Smooth muscle cell (in vitro differentiated cells): ENCODE results near the gene UBE2Q1. TPM values are rescaled to one million over a fixed set of nuclear protein-coding genes. Genes with fewer than 3 reads are reported as not detected.

ENCODE experiments used
- DNase-seq: peaks from one replicate; lab custom pipeline; 2025; ENCODE audit not compliant: unreplicated experiment; lab: John Stamatoyannopoulos, UW
- H2AFZ ChIP-seq: fragments of 200-600 bp; sonication (generic); 2 replicates; pipeline ENCODE4 v1.6.0; 2016; ENCODE audit warnings: antibody characterized with exemption, low read depth, mild to moderate bottlenecking
- H3F3A ChIP-seq: fragments of 200-600 bp; sonication (generic); 2 replicates; pipeline ENCODE4 v1.6.0; 2017; ENCODE audit warnings: antibody characterized with exemption, low read depth
- H3K27ac ChIP-seq: fragments of 200-600 bp; sonication (generic); 2 replicates; pipeline ENCODE4 v1.5.1; 2016; ENCODE audit warnings: low read depth, mild to moderate bottlenecking
- H3K27me3 ChIP-seq: fragments of 200-600 bp; sonication (generic); 2 replicates; pipeline ENCODE4 v1.6.1; 2016; ENCODE audit warnings: low read depth, mild to moderate bottlenecking
- H3K36me3 ChIP-seq: fragments of 200-600 bp; sonication (generic); 2 replicates; pipeline ENCODE4 v1.5.1; 2016; ENCODE audit warnings: low read depth
- H3K4me1 ChIP-seq: fragments of 200-600 bp; sonication (generic); 2 replicates; pipeline ENCODE4 v1.5.1; 2016; ENCODE audit warnings: low read depth
- H3K4me2 ChIP-seq: fragments of 200-600 bp; sonication (generic); 2 replicates; pipeline ENCODE4 v1.6.0; 2016; ENCODE audit warnings: mild to moderate bottlenecking
- H3K4me3 ChIP-seq: fragments of 200-600 bp; sonication (generic); 2 replicates; pipeline ENCODE4 v1.5.1; 2016; ENCODE audit warnings: mild to moderate bottlenecking
- H3K79me2 ChIP-seq: fragments of 200-600 bp; sonication (generic); 2 replicates; pipeline ENCODE4 v1.6.0; 2016; ENCODE audit warnings: low read depth, mild to moderate bottlenecking
- H3K9ac ChIP-seq: fragments of 200-600 bp; sonication (generic); 2 replicates; pipeline ENCODE4 v1.6.0; 2016; ENCODE audit warnings: low read depth
- H3K9me3 ChIP-seq: fragments of 200-600 bp; sonication (generic); replicated peaks from 2 replicates; pipeline ENCODE4 v1.5.1; 2016; ENCODE audit warnings: low read depth
- H4K20me1 ChIP-seq: fragments of 200-600 bp; sonication (generic); 2 replicates; pipeline ENCODE4 v1.6.0; 2016; ENCODE audit warnings: low read depth
- CTCF ChIP-seq: fragments of 200-600 bp; sonication (generic); IDR thresholded peaks from 2 replicates; pipeline ENCODE4 v1.5.1; 2017; ENCODE audit warnings: borderline replicate concordance, mild to moderate bottlenecking, antibody characterized with exemption; ENCODE audit not compliant: insufficient read depth, poor library complexity, severe bottlenecking
- WGBS: methylation state at CpG from one replicate; pipeline ENCODE4 v1.1.7; 2016; ENCODE audit warnings: low lambda C conversion rate; 5-methylcytosine and 5-hydroxymethylcytosine counted together
- polyA plus RNA-seq: library from polyadenylated mRNA; unstranded; fragments of >200 nt; fragmentation: Nextera tagmentation; extraction: Ambion mirVana; gene quantifications from 2 replicates; pipeline ENCODE4 v1.2.1, GENCODE V29; 2016
- total RNA-seq: library from RNA; depleted of rRNA; stranded (reverse); fragments of >200 nt; gene quantifications from 2 replicates; pipeline ENCODE4 v1.2.3, GENCODE V29; 2014

UBE2Q1 gene
- total and polyA plus RNA-seq, 2 experiments from 2014 or later = 15.1 to 37.9 TPM

- Histone ChIP-seq H3K4me3 (no peak overlapping the region), H3F3A (peaks cover 5% of the 10 kb centered on the region), H2AFZ (no peak overlapping the region), H3K9ac (no peak overlapping the region), H3K36me3 (no peaks in the 10 kb centered on the region), H3K27ac (no peak overlapping the region), H3K79me2 (peaks cover 68% of the 10 kb centered on the region), H3K27me3 (no peaks in the 10 kb centered on the region), H3K9me3 (no peaks in the 10 kb centered on the region), H3K4me1 (peaks cover 18% of the 10 kb centered on the region), H4K20me1 (peaks cover 85% of the 10 kb centered on the region), H3K4me2 (no peak overlapping the region)
- 97% methylated on average over 2 of the region's 2 CpGs for WGBS
- TF ChIP-seq CTCF = no peak
- DNase-seq = no peak
These were observed 47.1 kb upstream of the UBE2Q1 start for GRCh38 chr1:154605534-154605933.

GRCh38 chr1:154603317-154603716 is 44.9 kb upstream of the UBE2Q1 start:
- H4K20me1 ChIP-seq = peaks cover 92% of the 10 kb centered on the region
- H3K36me3 ChIP-seq = no peaks in the 10 kb centered on the region
- H3K27me3 ChIP-seq = no peaks in the 10 kb centered on the region
- H2AFZ ChIP-seq = no peak overlapping the region
- peaks cover 18% of the 10 kb centered on the region for H3K4me1 ChIP-seq
- no peak overlapping the region for H3K4me3 ChIP-seq
- TF ChIP-seq CTCF = no peak
- H3F3A ChIP-seq = no peaks in the 10 kb centered on the region
- no peak overlapping the region for H3K9ac ChIP-seq
- DNase-seq = no peak
- no peak overlapping the region for H3K27ac ChIP-seq
- WGBS = 92% methylated on average over 2 of the region's 2 CpGs
- H3K79me2 ChIP-seq = peaks cover 79% of the 10 kb centered on the region
- no peaks in the 10 kb centered on the region for H3K9me3 ChIP-seq
- H3K4me2 ChIP-seq = no peak overlapping the region

- Histone ChIP-seq H3K4me1 (no peaks in the 10 kb centered on the region), H3F3A (no peaks in the 10 kb centered on the region), H3K36me3 (peaks cover 18% of the 10 kb centered on the region), H4K20me1 (peaks cover 95% of the 10 kb centered on the region), H3K4me3 (no peak overlapping the region), H3K9me3 (no peaks in the 10 kb centered on the region), H3K27me3 (no peaks in the 10 kb centered on the region), H3K27ac (peak overlapping the region; percentile 16), H3K4me2 (no peak overlapping the region), H3K9ac (no peak overlapping the region), H2AFZ (no peak overlapping the region), H3K79me2 (peaks cover 58% of the 10 kb centered on the region)
- no peak for TF ChIP-seq CTCF
- DNase-seq = no peak
- 91% methylated on average over 3 of the region's 3 CpGs for WGBS
These were observed 41.2 kb upstream of the UBE2Q1 start for GRCh38 chr1:154599658-154600057.

- Histone ChIP-seq H3K9ac (no peak overlapping the region), H3K27me3 (no peaks in the 10 kb centered on the region), H4K20me1 (peaks cover 93% of the 10 kb centered on the region), H3K79me2 (peaks cover 53% of the 10 kb centered on the region), H3K4me3 (no peak overlapping the region), H3F3A (no peaks in the 10 kb centered on the region), H3K4me1 (no peaks in the 10 kb centered on the region), H3K36me3 (peaks cover 24% of the 10 kb centered on the region), H3K9me3 (no peaks in the 10 kb centered on the region), H3K27ac (peak overlapping the region; percentile 16), H3K4me2 (no peak overlapping the region), H2AFZ (no peak overlapping the region)
- no peak for TF ChIP-seq CTCF
- 70% methylated on average over 3 of the region's 3 CpGs for WGBS
- DNase-seq = no peak
These were observed 40.6 kb upstream of the UBE2Q1 start for GRCh38 chr1:154598871-154599635.
